Activated CD4-positive, CD25-positive, alpha-beta regulatory T cell treated with anti-CD3 and anti-CD28 coated beads, Interleukin-2, amount 50 U/mL, for 72 hours (primary cell): ENCODE results near the gene KLHL40.

Experiments used
- DNase-seq: peaks from one replicate; pipeline ENCODE4 v3.0.0; 2021

Gene KLHL40

GRCh38 chr3:42657675-42658074 lies 27.7 kb upstream of the KLHL40 start:
- DNase-seq, result no peak

- no peak for DNase-seq
Measured at GRCh38 chr3:42658091-42658770, 27.1 kb upstream of the KLHL40 start.

GRCh38 chr3:42658771-42659390 lies 26.5 kb upstream of the KLHL40 start:
- DNase-seq, result no peak

- DNase-seq, result no peak
Measured at GRCh38 chr3:42659451-42660130, 25.7 kb upstream of the KLHL40 start.

GRCh38 chr3:42660131-42660715 lies 25.1 kb upstream of the KLHL40 start:
- no peak for DNase-seq

- DNase-seq, result no peak
Measured at GRCh38 chr3:42660898-42661297, 24.4 kb upstream of the KLHL40 start.

GRCh38 chr3:42661593-42662022 lies 23.7 kb upstream of the KLHL40 start:
- DNase-seq, result no peak

- no peak for DNase-seq
Measured at GRCh38 chr3:42662037-42662812, 23.1 kb upstream of the KLHL40 start.

- no peak for DNase-seq
Measured at GRCh38 chr3:42662813-42663535, 22.4 kb upstream of the KLHL40 start.

GRCh38 chr3:42663581-42664437 lies 21.5 kb upstream of the KLHL40 start:
- no peak for DNase-seq

- no peak for DNase-seq
Measured at GRCh38 chr3:42664438-42664803, 20.9 kb upstream of the KLHL40 start.

- no peak for DNase-seq
Measured at GRCh38 chr3:42665050-42665878, 20.1 kb upstream of the KLHL40 start.

- no peak for DNase-seq
Measured at GRCh38 chr3:42666022-42666421, 19.3 kb upstream of the KLHL40 start.

- DNase-seq, result no peak
Measured at GRCh38 chr3:42666577-42666998, 18.7 kb upstream of the KLHL40 start.

GRCh38 chr3:42667096-42667522 lies 18.2 kb upstream of the KLHL40 start:
- DNase-seq, result no peak

- peak; percentile 23 for DNase-seq
Measured at GRCh38 chr3:42667523-42668412, 17.6 kb upstream of the KLHL40 start.

- peak; percentile 15 for DNase-seq
Measured at GRCh38 chr3:42668413-42668760, 16.9 kb upstream of the KLHL40 start.

- no peak for DNase-seq
Measured at GRCh38 chr3:42668793-42669217, 16.5 kb upstream of the KLHL40 start.

- no peak for DNase-seq
Measured at GRCh38 chr3:42670051-42670576, 15.2 kb upstream of the KLHL40 start.
